Naive thymus-derived CD4-positive, alpha-beta T cell (primary cell): ENCODE results near the gene SMARCA1. TPM values are rescaled to one million over a fixed set of nuclear protein-coding genes. Genes with fewer than 3 reads are reported as not detected.

Experiments used
- ATAC-seq: fragments of 150-1000 bp; cut with Tn5 transposase; 2 replicates; pipeline ENCODE4 v1.10.0; 2021; ENCODE audit warnings: mild to moderate bottlenecking, moderate library complexity
- CTCF ChIA-PET: fragments of 350-600 bp; sonication (Branson Sonifier 250); formaldehyde crosslinking; loops from one replicate; lab custom pipeline; 2021; ENCODE audit warnings: antibody characterized with exemption; lab: Charles Lee
- POLR2A ChIA-PET: fragments of 350-600 bp; sonication (Branson Sonifier 250); formaldehyde crosslinking; loops from one replicate; lab custom pipeline; 2021; ENCODE audit warnings: antibody characterized with exemption, inconsistent platforms; lab: Charles Lee
- DNase-seq, 9 donors: peaks; one replicate each; pipeline versions ENCODE4 v3.0.0 to v3.0.0-alpha.2; 2020 to 2022; ENCODE audit warnings: mixed read lengths in 1 of 9
- H3K27ac ChIP-seq: one replicate; pipeline ENCODE4 v1.7.0; 2013; ENCODE audit warnings: mild to moderate bottlenecking, low read depth, low read length, moderate library complexity
- H3K27me3 ChIP-seq, 2 donors: one replicate each; pipeline ENCODE4 v1.7.0; 2013; ENCODE audit warnings: low read length in 2 of 2, mild to moderate bottlenecking in 2 of 2, moderate library complexity in 2 of 2; ENCODE audit not compliant: control insufficient read depth in 2 of 2, insufficient read depth in 2 of 2
- H3K36me3 ChIP-seq, 3 experiments: 1 replicate in 2 of 3; 2 replicates in 1 of 3; pipeline ENCODE4 v1.7.0; 2013; ENCODE audit warnings: low read length in 3 of 3, mild to moderate bottlenecking in 3 of 3, moderate library complexity in 1 of 3; ENCODE audit not compliant: insufficient read depth in 3 of 3, control insufficient read depth in 2 of 3
- H3K4me1 ChIP-seq, 2 donors: one replicate each; pipeline ENCODE4 v1.7.0; 2013; ENCODE audit warnings: low read length in 2 of 2, mild to moderate bottlenecking in 2 of 2, moderate library complexity in 1 of 2; ENCODE audit not compliant: control insufficient read depth in 2 of 2, insufficient read depth in 2 of 2
- H3K4me3 ChIP-seq: 2 replicates; pipeline ENCODE4 v1.7.0; 2013; ENCODE audit warnings: mild to moderate bottlenecking, low read length
- H3K9me3 ChIP-seq, 3 experiments: 1 replicate in 2 of 3; 2 replicates in 1 of 3; pipeline ENCODE4 v1.7.0; 2013; ENCODE audit warnings: low read length in 3 of 3; ENCODE audit not compliant: control insufficient read depth in 2 of 3
- H3K27ac Mint-ChIP-seq, 9 donors: one replicate each; pipeline ENCODE4 v1.8.0; 2020 to 2022; ENCODE audit warnings: mixed read lengths in 9 of 9, mild to moderate bottlenecking in 8 of 9, moderate library complexity in 5 of 9, inconsistent platforms in 2 of 9
- H3K27me3 Mint-ChIP-seq, 5 donors: one replicate each; pipeline ENCODE4 v1.8.0; 2021 to 2022; ENCODE audit warnings: mixed read lengths in 5 of 5, mild to moderate bottlenecking in 1 of 5
- H3K36me3 Mint-ChIP-seq, 5 donors: one replicate each; pipeline ENCODE4 v1.8.0; 2020 to 2022; ENCODE audit warnings: mixed read lengths in 5 of 5, mild to moderate bottlenecking in 3 of 5, inconsistent platforms in 1 of 5
- H3K4me1 Mint-ChIP-seq, 7 donors: one replicate each; pipeline ENCODE4 v1.8.0; 2020 to 2022; ENCODE audit warnings: mixed read lengths in 7 of 7, mild to moderate bottlenecking in 3 of 7, inconsistent platforms in 1 of 7
- H3K4me3 Mint-ChIP-seq, 10 donors: one replicate each; pipeline ENCODE4 v1.8.0; 2020 to 2022; ENCODE audit warnings: mild to moderate bottlenecking in 10 of 10, mixed read lengths in 10 of 10, moderate library complexity in 6 of 10, inconsistent platforms in 2 of 10
- H3K9me3 Mint-ChIP-seq, 11 donors: one replicate each; pipeline ENCODE4 v1.8.0; 2020 to 2022; ENCODE audit warnings: mixed read lengths in 11 of 11, mild to moderate bottlenecking in 4 of 11, inconsistent platforms in 1 of 11, moderate library complexity in 1 of 11
- intact Hi-C, 2 donors: fragments of 100-400 bp; cut with micrococcal nuclease; formaldehyde crosslinking; loops; one replicate each; pipeline ENCODE4 v1.15.1; 2023
- polyA plus RNA-seq, 2 donors: library from polyadenylated mRNA; unstranded; fragments of 300-500 nt; fragmentation: Illumina TruSeq; gene quantifications; one replicate each; pipeline ENCODE4 v1.2.3, GENCODE V29; 2021
- total RNA-seq, 6 experiments: library from RNA in 5 of 6; stranded (reverse) in 5 of 6; gene quantifications; 1 replicate in 5 of 6; 2 replicates in 1 of 6; pipeline ENCODE4 v1.2.3 and lab custom pipeline; 2021 to 2026

The SMARCA1 gene
- total and polyA plus RNA-seq, 7 experiments from 2014 or later, result 0.72 to 5.0 (median 2.6) TPM; not detected in 1

DNA sequence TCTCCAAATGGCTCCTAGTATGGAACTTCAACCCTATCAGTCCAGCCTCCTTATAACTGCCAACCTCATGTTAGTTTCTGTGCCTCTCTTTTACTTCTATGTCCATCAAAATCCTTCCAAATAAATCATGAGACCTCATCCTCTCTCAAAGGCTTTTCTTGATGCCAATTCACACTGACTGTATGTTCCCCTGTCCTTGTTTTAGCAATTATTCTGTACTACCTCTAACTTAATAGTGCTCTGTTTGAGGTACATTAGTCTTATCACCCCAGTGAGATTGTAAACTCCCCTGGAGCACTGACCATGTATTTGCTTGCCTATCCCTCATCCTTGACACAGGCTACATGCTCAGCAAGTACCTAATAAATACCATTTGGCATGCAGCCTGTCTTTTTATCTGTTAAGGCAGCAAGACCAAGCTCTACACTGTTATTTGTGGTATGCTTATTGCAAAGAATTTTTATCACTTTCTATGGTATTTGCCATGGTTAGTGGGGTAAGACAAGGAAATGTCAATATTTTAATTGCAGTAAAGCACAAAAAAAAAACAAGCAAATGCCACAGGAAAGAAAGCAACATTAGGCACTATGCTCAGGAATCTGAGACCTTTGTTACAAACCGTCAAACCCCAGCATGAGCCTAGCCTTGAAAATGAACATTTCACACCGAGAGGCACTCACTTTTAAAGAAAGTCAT lies 119.2 kb downstream of the SMARCA1 start:
- H3K36me3 ChIP-seq, result no peaks in the 10 kb centered on the region
- peaks cover 0 to 8% (median 2%) of the 10 kb centered on the region in 11 donors for H3K9me3 Mint-ChIP-seq
- intact Hi-C loops, result no loop called here
- no peak overlapping the region for H3K27ac Mint-ChIP-seq
- no peak for DNase-seq
- H3K9me3 ChIP-seq, result no peaks in the 10 kb centered on the region
- no peaks in the 10 kb centered on the region for H3K4me1 ChIP-seq
- no peak for ATAC-seq
- H3K4me3 ChIP-seq, result no peak overlapping the region
- peaks cover 0 to 9% (median 0%) of the 10 kb centered on the region in 5 donors for H3K36me3 Mint-ChIP-seq
- no peak overlapping the region for H3K27ac ChIP-seq
- no peaks in the 10 kb centered on the region for H3K27me3 Mint-ChIP-seq
- H3K27me3 ChIP-seq, result no peaks in the 10 kb centered on the region
- no peaks in the 10 kb centered on the region for H3K4me1 Mint-ChIP-seq
- CTCF ChIA-PET, result no interaction called here
- POLR2A ChIA-PET, result no interaction called here
- no peak overlapping the region for H3K4me3 Mint-ChIP-seq

Other genes starting within 250 kb of the SMARCA1 start
- 1 to 10 TPM; 2.7 to 6.2 (median 5.6) TPM for gene OCRL, start 16.8 kb upstream of the SMARCA1 start, total RNA-seq
- gene OCRL, start 16.8 kb upstream of the SMARCA1 start, polyA plus RNA-seq, result 1 to 10 TPM in 1 of 2 donors, under 1 TPM in 1; 0.47 to 1.9 TPM
- gene APLN, start 131.5 kb upstream of the SMARCA1 start, total RNA-seq, result under 1 TPM in 1 of 5 experiments, not detected in 4; 0.10 TPM
- not detected for gene APLN, start 131.5 kb upstream of the SMARCA1 start, polyA plus RNA-seq
- gene XPNPEP2, start 215.5 kb upstream of the SMARCA1 start, total RNA-seq, result under 1 TPM in 3 of 5 experiments, not detected in 2; 0.13 to 0.82 (median 0.29) TPM
- not detected for gene XPNPEP2, start 215.5 kb upstream of the SMARCA1 start, polyA plus RNA-seq